ENCODE results near the gene AHSP. TPM values are rescaled to one million over a fixed set of nuclear protein-coding genes. Genes with fewer than 3 reads are reported as not detected.
"Not testable (repeated sequence)": the region's sequence is repeated elsewhere in the genome, so short reads cannot be mapped to it uniquely, and the experiment has no call there.

AHSP gene
- total RNA-seq, result not detected

- DNase-seq, result no peak
Measured at GRCh38 chr16:31527734-31528274, at the start of gene AHSP. Gene AHSP (plus strand): TSS chr16:31527900. CDS start chr16:31528140, 240 bp downstream.

GRCh38 chr16:31478956-31479355, 48.7 kb upstream of the AHSP start:
- DNase-seq, result no peak

- DNase-seq, result no peak
Measured at GRCh38 chr16:31479751-31480150, 47.9 kb upstream of the AHSP start.

GRCh38 chr16:31480851-31481536, 46.7 kb upstream of the AHSP start:
- no peak for DNase-seq

GRCh38 chr16:31483081-31483480, 44.6 kb upstream of the AHSP start, which contains the start of gene SLC5A2:
Gene SLC5A2 (plus strand): TSS chr16:31483123. CDS start chr16:31483137, 14 bp downstream.
- no peak for DNase-seq

GRCh38 chr16:31484048-31484447, 43.7 kb upstream of the AHSP start:
- DNase-seq, result not testable (repeated sequence)

- DNase-seq, result no peak
Measured at GRCh38 chr16:31484491-31485171, 43.1 kb upstream of the AHSP start.

- no peak for DNase-seq
Measured at GRCh38 chr16:31485571-31485970, 42.1 kb upstream of the AHSP start.

GRCh38 chr16:31486045-31486444, 41.7 kb upstream of the AHSP start:
- DNase-seq, result no peak

- no peak for DNase-seq
Measured at GRCh38 chr16:31487071-31487719, 40.5 kb upstream of the AHSP start.

GRCh38 chr16:31487720-31488467, 39.8 kb upstream of the AHSP start:
- peak; percentile 78 for DNase-seq

- DNase-seq, result no peak
Measured at GRCh38 chr16:31488468-31489297, 39.0 kb upstream of the AHSP start.

GRCh38 chr16:31489298-31489564, 38.5 kb upstream of the AHSP start:
- DNase-seq, result no peak

GRCh38 chr16:31489616-31490584, 37.8 kb upstream of the AHSP start:
- DNase-seq, result no peak

GRCh38 chr16:31491778-31492418, 35.8 kb upstream of the AHSP start:
- no peak for DNase-seq

GRCh38 chr16:31493506-31494125, 34.1 kb upstream of the AHSP start:
- no peak for DNase-seq

- DNase-seq, result no peak
Measured at GRCh38 chr16:31496670-31497069, 31.0 kb upstream of the AHSP start.

GRCh38 chr16:31498493-31498892, 29.2 kb upstream of the AHSP start:
- no peak for DNase-seq

- no peak for DNase-seq
Measured at GRCh38 chr16:31499928-31500327, 27.8 kb upstream of the AHSP start.
